Cerebellar nuclear complex (tissue), 1 donor: ENCODE measurements around the gene LDLRAD4.

Source experiments
- DNase-seq, 2 experiments: peaks; one replicate each; lab custom pipeline; 2025; lab: John Stamatoyannopoulos, UW

Gene LDLRAD4

DNA sequence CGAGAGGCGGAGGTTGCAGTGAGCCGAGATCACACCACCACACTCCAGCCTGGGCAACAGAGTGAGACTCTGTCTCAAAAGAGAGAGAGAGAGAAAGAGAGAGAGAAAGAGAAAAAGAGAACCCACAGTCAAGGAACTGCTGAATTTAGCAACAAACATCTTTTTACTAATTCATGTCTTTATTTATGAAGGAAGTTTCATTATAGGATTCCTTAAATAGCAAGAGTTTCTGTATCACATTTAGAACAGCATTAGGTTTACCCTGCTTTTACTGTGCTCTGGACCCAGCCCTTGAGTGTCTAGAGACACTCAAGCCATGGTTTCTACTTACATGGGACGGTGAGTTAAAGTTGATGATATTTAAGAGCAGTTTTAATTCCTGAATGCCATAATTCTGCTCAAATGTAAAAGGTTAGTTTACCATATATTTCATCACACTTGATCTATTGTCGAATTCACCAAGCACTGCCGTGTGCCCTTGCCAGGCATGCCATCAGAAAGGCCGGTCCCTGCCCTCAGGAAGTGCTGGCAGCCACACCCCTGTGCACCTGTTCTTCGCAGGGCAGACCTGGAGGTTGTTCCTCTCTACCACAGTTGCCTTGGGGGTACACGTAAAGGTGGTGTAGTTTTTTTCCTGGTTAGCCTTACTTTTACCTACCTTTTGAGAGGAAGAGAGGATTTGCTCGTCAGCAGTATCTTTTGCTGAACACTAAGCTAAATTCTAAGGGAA, 153.3 kb downstream of the LDLRAD4 start:
- no peak for DNase-seq

DNA sequence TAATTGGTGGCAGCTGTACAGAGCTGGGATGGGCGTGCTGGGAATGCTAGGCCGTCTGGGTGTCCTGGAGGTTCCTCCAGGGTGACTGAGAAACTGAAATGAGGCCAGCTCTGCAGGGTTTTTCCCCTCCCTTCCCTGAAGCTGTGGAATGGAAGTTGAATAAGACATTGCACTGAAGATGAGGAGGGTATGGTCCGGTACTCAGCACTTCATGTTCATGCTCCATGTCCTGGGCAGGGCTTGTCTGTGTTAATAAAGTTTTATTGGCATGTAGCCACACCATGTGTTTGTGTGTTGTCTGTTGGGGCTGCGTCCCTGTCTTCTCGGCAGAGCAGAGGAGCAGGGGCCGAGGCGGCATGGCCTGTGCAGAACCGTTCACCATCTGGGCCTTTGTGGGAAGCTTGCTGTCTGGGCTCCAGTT, 154.0 kb downstream of the LDLRAD4 start:
- no peak for DNase-seq

DNA sequence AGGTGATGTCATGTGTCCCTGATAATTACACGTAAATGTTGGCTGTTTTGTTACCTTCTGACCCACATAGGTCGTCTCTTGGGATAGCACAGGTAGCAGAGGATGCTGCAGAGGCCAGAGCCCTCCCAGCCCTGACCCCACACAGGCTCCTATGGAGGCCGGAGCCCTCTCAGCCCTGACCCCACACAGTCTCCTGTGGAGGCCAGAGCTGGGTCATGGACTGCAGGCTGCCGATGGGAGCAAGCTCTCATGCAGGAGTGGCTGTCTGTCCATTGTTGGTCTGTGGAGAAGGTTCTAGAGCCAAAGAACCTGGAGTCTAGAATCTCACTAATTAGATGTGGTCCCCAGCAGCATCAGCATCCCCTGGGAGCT, 155.5 kb downstream of the LDLRAD4 start:
- DNase-seq: no peak

DNA sequence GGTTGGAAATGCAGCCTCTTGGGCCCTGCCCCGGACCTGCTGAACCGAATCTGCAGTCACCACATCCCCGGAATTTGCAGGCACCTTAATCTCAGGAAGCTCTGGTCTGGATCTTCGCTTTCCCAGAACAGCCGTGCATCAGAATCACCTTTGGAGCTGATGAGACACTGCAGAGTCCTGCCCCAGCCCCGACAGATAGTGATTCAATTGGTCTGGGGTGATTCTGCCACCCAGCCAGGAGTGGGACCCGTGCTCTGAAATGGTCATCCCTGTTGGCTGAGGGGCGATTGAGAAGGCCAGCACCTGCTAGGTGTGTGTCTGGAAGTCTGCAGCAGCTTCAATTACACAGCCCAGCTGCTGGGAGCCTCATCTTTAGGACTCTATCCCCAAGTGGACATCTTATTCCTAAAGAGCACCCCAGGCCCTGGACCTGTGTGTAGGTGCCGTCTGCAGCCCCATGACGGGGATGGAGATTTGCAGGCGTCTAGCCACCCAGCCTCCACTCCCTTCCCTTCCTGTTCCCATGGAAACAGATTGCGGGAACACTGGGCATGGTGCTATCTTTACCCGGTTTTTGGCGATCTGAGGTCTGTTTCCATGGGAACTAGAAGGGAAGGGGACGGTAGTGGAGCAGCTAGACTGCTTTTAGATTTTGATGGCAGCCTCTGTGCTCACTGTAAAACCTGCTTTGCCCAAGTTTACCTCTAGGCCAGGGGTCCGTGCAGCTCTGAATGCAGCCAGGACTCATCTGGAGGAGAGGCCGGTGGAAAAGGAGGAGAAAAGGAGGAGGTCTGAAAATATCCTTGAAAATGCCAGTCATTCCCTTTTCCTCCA, 156.1 kb downstream of the LDLRAD4 start:
- peak; percentile 93 to 97 for DNase-seq

DNA sequence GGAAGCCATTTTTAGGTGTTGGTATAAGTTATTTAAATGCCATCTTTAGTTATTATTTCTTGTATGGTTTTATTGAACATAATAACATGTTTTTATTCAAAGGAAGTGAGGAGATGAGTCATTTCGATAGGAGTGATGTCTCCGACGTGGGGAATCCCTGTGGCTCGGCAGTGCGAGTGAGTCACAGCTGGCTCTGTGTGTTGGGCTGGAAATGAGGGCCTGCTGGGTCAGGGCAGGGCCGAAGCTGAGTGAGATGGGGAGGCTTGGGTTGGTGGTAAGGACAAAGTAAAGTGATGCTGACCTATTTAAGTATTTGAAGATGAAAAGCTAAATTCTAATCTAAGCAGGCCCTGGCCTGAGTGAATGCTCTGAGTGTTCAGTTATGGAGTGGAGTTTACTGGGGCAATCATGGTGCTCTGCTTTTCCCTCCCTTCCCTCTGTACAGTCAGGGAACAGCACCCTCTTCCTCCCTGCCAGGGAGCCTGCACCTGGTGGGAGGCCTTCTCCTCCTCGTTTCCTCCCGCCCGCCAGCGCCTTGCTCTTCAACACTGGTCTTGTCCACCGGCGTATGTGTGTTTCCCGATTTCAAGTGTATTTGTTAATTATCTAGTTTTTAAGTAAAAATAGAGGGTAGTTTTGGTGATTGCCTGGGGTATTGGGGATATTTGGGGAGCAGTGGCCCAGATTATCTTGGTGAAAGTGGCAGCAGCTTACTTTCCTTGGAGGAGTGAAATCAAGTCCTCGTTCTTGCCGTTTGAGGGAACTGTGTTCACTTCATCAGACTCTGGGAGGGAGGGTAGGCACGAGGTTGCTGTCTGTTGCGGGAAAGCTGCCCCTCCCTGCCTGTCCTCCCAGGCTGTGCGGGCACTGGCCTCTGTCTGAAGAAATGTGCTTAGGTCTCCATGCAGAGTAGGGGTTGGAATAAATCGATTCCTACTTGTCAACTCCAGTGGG, 157.0 kb downstream of the LDLRAD4 start:
- no peak for DNase-seq

DNA sequence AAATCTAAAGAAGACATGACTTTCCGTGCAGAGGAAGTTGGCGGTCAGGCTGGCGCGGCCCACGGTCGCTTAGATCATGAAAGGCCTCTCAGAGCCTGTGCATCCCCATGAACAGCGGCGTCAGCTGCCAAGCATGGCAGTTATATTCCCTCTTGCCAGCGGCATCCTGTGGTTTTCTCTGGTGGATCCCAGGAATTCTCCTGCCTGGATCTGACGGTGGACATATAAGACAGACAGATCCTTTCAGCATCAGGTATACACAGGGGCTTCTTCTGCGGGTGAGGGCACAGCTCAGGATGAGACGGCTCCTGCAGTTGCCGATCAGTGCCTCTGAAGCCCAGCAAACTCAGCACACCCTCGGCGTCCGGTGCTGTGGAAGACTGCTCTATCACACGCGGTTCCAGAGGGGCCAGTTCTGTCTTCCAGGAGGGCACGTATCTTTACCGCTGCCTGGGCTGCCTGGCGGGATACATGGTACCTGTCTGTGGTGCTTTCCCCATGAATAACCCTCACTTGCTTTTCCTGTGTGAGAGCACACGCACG, 157.8 kb downstream of the LDLRAD4 start:
- no peak for DNase-seq

DNA sequence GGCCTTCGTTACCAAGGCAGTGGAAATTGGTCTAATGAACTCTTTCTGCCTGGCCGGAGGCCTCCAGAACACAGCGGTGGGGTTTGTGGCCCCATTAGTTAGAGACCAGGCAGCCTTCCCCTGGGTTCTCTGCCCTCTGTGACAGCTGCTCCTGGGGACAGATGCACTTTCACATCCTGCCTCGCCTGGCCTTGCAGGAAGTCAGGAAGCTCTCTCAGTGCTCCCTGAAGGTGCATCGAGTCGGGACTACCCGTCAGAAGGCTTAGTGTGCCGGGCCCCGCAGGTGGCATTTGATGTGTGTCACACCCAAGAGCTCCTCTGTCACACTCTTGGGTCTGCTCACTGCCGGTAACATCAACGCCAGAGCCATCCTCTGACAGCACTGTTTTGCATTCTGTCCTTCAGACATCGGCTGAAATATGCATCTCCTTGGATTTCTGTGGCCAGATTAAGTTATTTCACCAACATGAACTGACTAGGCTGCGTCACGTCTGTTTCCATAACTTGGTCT, 158.3 kb downstream of the LDLRAD4 start:
- no peak for DNase-seq

DNA sequence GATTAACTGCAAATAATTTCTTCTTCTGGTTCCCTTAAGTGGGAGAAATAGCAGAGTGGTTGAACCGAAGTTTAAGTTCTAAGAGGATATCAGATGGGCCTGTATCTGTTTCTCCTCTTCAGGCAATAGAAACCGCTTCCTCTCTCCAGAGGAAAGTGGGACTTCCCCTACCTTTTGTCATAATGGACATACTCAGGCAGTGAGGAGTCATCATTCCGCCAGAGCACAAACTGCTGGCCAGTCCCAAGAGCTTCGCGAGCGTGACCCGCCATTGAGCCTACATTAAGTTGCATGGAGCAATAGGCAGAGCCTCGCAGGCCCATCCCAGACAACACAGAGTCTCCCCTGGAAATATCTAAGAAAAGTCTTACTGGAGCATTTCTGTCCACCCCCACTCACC, 158.9 kb downstream of the LDLRAD4 start:
- DNase-seq: no peak

DNA sequence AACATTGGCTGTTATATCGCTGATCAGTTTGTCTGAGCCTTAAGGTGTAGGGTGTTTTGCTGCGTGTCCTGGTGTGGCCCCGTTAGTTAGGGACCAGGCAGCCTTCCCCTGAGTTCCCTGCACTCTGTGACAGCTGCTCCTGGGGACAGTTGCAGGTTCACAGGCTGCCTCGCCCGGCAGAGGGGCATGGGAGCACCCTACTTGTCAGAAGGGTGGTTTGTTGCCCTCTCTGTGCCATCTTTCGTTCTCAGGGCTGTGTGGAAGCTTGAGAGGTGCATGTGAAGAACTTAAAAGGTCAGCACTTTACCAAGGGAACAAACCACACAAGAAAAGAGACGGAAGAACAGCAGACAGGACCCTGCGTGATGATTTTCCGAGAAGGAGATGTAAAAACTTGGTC, 159.6 kb downstream of the LDLRAD4 start:
- DNase-seq: no peak

DNA sequence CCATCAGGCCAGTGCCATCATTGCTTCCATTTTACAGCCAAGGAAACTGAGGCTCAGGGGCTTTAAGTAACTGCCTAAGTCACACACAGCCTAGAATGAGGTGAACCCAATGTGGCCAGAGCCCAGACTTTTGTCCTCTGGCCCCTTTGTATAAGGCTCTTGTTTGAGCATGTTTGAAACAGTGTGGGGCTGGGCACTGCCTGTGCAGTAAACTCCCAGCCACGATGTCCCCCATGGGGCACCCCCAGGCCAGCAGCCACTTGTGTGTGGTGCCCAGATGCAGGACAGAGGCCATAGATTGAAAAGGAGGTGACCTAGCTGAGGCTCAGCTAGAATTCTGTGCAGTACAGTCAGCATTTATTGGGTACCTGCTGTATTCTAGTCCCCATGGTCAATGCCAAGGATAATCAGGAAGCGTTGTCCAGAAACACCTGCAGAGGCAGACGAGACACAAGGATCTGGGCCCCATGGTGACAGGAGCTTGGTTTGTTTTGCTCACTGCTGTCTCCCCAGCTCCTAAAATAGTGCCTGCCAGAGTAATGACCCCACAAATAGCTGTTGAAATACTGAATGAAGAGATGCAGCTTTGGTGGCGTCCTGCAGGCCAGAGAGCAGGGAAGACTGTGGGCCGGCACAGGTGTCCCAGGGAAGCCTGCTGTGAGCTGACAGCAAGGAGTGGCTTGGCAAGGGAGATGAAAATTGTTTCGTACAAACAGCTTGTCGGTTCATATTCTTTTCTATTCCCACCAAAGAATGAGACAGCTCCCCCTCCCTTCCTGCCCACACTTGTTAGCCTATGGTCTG, 160.7 kb downstream of the LDLRAD4 start:
- DNase-seq: peak in 1 of 2 experiments; percentile 48

DNA sequence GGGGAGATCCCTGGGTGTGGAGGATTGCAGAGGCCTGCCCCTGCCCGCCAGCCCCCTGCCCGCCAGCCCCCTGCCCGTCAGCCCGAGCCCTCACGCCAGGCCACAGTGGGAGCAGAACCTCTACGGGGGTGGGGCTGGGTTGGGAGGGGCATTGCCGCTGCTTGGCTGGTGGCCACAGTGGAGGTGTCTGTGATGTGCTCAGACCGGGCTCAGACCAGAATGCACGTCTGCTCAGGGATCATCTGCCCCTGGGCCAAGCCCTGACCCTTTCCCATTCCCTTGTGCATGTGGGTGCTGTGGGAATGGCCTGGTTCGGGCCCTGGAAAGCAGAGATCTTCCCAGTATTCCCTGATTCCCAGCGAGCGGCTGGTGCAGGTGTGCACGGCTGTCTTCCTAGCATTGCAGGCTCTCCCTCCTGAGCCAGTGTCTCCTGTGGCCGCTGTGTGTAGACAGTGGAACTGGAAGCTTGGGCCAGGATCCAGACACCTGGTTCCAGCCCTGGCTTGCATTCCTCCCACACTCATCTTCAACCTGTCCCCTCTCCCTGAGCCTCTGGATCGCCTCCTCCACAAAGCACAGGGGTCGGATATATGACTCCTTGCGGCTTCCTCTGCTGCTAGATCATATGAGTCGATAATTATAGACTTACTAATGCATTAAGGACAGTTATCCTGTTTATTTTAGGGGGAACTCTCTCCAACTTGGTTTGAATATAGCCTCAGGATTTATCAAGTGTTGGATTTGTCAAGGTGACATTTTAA, 161.6 kb downstream of the LDLRAD4 start:
- no peak for DNase-seq

DNA sequence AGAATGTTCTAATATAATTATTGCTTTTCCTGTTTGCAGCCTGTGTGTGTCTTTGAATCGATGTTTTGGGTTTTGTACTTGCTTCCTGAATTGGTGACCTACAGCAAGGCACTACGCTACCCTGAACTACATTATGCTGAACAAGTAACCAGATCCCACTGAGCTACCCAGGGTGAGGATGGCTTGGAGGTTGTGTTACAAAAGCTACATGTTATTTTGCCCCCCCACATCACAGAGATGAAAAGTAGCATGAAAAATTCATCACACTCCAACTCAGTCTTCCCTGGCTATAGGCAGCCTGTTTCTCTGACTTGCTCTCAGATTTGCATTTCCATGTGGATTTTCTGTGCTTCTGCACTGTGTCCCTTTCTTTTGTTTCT, 162.1 kb downstream of the LDLRAD4 start:
- DNase-seq: no peak

DNA sequence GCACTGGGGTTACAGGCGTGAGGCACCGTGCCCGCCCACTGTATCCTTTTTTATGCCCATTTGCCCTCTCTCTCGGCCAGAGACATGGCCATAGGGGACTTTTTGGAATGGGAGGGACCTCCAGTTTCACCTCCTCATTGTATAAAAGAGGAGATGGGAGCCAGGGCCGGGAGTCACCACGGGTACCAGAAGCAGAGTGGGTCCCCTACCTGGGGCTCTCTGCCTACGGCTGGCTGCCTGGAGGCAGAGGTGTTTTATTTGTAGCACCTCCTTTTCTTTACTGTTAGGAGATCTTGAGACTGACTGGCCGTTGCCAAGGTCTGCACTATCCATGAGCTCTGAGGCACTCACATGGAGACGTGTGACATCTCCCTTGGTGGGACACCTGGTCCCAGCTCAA, 162.8 kb downstream of the LDLRAD4 start:
- no peak for DNase-seq

DNA sequence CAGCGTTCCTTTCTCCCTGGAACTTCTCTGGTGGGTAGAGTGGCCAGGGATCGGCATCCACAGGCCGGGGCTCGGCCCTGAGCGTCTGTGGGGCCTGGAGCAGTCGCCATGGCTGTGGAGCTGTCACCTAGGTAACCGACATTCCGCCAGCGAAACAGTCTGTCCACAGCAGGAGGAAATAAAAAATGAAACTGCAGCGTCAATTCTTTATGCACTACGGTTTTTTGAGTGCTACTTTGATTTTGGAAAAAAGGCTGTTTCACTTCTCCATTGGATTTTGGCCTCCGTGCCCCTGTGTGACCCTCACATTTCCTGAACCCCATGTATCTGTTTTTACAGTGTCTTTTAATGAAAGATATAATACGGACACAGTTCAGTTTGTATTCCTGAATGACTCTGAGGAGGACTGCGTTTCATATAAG, 163.4 kb downstream of the LDLRAD4 start:
- DNase-seq: no peak

DNA sequence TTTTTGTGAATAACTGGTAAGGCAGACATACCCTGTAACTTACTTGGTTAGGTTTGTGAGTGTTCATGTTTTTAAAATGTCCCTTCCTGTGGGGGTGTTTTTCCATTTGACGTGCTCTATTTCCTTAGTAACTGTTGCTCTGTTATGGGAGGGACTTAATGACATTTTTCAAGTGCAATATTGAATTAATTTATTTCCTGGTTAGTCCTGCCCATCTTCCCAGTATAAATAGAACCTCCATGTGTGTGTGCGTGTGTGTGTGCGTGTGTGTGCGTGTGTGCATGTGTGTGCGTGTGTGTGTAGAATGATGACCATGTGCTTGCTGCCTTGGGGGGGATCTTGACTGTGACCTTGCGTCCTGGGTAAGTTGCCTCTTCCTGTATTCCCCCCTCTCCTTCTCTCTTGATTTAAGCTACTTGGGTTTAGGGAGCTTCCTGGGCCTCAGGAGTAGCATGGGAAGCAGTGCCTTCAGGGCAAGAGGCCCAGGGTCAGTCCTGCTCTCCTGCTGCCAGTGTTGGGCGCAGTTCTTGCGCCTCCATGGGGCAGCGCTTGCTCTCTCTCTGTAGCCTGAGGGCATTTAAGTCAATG, 163.9 kb downstream of the LDLRAD4 start:
- no peak for DNase-seq

DNA sequence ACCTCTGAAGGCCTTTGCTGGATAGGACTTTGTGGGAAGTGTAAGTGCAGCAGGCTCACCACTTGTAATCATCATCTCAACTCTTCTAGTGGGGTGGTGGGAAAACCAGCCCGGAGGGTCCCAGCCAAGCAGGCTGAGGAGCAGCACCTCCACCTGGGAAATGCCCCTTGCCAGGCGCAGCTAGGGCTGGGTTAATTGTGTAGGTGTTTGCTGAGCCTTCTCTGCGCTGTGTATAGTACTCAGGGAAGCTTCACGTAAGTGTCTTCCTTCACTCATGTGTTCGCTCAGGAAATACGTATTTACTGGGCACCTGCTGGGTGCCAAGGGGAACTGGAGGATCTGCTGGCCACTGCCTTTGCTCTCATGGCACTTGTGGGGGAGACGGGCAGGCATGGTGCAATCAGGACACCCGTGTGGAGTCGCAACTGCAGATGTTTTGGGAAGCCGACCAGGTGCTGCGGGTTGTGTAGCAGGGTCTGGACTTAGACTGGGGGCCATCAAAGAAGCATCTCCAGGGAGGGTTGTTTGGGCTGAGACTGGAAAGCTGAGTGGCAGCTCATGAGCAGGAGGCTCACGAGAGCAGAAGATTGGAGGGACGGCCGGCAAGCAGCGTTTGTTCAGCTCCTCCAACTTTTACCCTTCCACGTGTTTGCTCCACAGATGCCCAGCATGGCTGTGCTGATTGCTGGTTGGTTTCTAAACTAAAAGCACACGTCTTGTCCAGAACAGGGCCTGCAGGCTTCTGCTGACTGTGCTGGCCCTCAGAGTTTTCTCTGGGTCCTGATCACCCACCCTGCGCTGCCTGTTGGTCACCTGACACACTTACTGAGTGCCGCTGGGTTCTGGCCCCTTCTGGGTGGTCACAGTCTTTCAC, 164.6 kb downstream of the LDLRAD4 start:
- DNase-seq: no peak

DNA sequence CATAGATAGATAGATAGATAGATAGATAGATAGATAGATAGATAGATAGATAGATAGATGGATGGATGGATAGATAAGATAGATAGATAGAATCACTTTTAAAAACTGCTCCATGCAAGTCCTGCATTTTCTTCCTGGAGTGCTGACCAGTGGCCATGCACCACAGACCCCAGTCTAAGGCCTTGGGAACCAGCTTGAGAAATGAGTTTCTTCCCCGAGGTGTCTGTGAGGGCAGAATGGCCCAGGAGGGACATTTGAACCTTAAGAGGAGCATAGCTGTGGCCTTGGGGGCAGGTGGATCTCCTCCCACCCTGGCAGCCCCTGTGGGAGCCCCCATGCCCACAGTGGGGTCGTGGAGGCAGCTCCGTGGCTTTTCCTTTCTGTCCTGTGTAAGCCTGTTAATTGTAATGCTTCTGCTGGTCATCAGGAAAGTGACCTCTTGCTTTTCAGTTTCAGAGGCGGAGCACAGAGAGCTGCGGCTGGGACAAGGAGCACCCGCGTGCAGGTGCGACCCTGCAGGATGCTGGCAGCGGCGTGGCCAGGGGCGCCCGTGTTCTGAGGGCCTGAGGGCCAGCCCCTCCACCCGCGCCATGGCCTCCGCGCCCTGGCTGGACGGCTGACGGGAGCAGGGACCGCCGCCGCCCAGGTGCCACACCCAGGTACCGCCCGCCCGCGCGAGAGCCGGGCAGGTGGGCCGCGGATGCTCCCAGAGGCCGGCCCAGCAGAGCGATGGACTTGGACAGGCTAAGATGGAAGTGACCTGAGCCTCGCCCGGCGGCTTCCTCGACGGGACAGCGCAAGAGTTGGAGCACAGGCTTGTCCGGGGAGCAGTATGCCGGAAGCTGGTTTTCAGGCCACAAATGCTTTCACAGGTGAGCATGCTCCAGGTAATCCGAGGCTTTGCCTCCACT, 168.6 kb downstream of the LDLRAD4 start:
- no peak for DNase-seq
